ENCODE measurements around the gene TMEM63B.

DNA sequence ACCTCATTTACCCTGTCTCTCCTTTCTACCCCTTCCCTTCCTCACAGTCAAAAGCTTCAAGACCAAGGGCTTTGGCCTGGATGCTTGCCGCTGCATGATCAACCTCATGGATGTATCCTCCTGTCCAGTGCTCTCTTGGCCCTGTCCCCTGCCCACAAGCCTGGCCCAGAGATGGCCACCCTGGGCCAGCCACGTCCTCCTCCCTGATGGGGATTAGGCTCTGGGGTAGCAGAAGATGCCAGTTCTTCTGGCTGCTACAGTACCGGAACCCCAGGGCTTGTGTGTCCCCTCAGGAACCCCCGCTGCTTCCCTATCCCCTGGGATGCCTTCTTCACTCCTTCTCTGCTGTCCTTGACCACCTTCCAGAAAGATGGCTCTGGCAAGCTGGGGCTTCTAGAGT lies 53.5 kb downstream of the TMEM63B start:
- TF ChIP-seq, protein P1, sequence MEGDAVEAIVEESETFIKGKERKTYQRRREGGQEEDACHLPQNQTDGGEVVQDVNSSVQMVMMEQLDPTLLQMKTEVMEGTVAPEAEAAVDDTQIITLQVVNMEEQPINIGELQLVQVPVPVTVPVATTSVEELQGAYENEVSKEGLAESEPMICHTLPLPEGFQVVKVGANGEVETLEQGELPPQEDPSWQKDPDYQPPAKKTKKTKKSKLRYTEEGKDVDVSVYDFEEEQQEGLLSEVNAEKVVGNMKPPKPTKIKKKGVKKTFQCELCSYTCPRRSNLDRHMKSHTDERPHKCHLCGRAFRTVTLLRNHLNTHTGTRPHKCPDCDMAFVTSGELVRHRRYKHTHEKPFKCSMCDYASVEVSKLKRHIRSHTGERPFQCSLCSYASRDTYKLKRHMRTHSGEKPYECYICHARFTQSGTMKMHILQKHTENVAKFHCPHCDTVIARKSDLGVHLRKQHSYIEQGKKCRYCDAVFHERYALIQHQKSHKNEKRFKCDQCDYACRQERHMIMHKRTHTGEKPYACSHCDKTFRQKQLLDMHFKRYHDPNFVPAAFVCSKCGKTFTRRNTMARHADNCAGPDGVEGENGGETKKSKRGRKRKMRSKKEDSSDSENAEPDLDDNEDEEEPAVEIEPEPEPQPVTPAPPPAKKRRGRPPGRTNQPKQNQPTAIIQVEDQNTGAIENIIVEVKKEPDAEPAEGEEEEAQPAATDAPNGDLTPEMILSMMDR (IDR thresholded peaks at IDR 0.05), result no peak
- TF ChIP-seq POLR2A (IDR thresholded peaks at IDR 0.05), result no peak
